Panc1 (cell line): Measurements from ENCODE around the gene MAST3. TPM values are rescaled to one million over a fixed set of nuclear protein-coding genes. Genes with fewer than 3 reads are reported as not detected.
A peak's percentile ranks its signal among the peaks of the same experiment; 100 is the strongest.

Experiments used
- ATAC-seq: fragments of 200-7000 bp; cut with Tn5 transposase; 2 replicates; pipeline ENCODE4 v1.9.1; 2020; ENCODE audit warnings: mild to moderate bottlenecking, moderate library complexity
- Bru-seq: library from RNA; stranded (reverse); fragments of 400-500 nt; gene quantifications from one replicate; lab custom pipeline; 2021; lab: Mats Ljungman, UMichigan
- BruChase-seq, 2 experiments: library from RNA; stranded (reverse); fragments of 400-500 nt; gene quantifications; one replicate each; lab custom pipeline; 2021; lab: Mats Ljungman, UMichigan
- BruUV-seq: library from RNA; stranded (reverse); fragments of 400-500 nt; replicated peaks from 2 replicates; lab custom pipeline; 2021; lab: Mats Ljungman, UMichigan
- CTCF ChIA-PET: fragments of 300-600 bp; sonication (Branson Sonifier 250); formaldehyde crosslinking; loops from one replicate; lab custom pipeline; 2022; ENCODE audit warnings: antibody characterized with exemption; lab: Charles Lee
- POLR2A ChIA-PET: fragments of 300-600 bp; sonication (Branson Sonifier 250); formaldehyde crosslinking; loops from one replicate; lab custom pipeline; 2022; ENCODE audit warnings: antibody characterized with exemption; lab: Charles Lee
- DNase-seq: peaks from one replicate; pipeline ENCODE4 v3.0.0-alpha.2; 2010; ENCODE audit warnings: low read depth, low spot score
- H3K27ac ChIP-seq: 2 replicates; pipeline ENCODE4 v1.5.1; 2011; ENCODE audit warnings: mild to moderate bottlenecking, low read length, inconsistent platforms
- H3K27me3 ChIP-seq: fragments of 200-500 bp; sonication (Bioruptor generic); 2 replicates; pipeline ENCODE4 v1.6.0; 2014; ENCODE audit warnings: low read length, inconsistent platforms; ENCODE audit not compliant: control insufficient read depth, insufficient read depth
- H3K36me3 ChIP-seq: fragments of 200-500 bp; sonication (Bioruptor generic); 2 replicates; pipeline ENCODE4 v1.5.1; 2014; ENCODE audit warnings: inconsistent platforms, mild to moderate bottlenecking, low read length, moderate library complexity; ENCODE audit not compliant: control insufficient read depth, insufficient read depth
- H3K4me1 ChIP-seq: 2 replicates; pipeline ENCODE4 v1.5.1; 2011; ENCODE audit warnings: inconsistent platforms, mild to moderate bottlenecking, low read length, moderate library complexity; ENCODE audit not compliant: control insufficient read depth, insufficient read depth
- H3K4me3 ChIP-seq, 2 experiments: 2 replicates each; pipeline ENCODE4 v1.5.1; 2011 to 2012; ENCODE audit warnings: low read depth in 2 of 2, low read length in 2 of 2, mild to moderate bottlenecking in 2 of 2, inconsistent platforms in 1 of 2, moderate library complexity in 1 of 2
- H3K9me3 ChIP-seq: fragments of 200-500 bp; sonication (Bioruptor generic); 2 replicates; pipeline ENCODE4 v1.5.1; 2014; ENCODE audit warnings: low read depth, mild to moderate bottlenecking, inconsistent platforms, low read length, moderate library complexity; ENCODE audit not compliant: control insufficient read depth, insufficient read depth
- POLR2AphosphoS5 ChIP-seq: IDR thresholded peaks from 2 replicates; pipeline ENCODE4 v1.6.1; 2012; ENCODE audit warnings: mild to moderate bottlenecking, low read depth, low read length, moderate library complexity
- SIN3A ChIP-seq: IDR thresholded peaks from 2 replicates; pipeline ENCODE4 v1.6.1; 2012; ENCODE audit warnings: low read depth, mild to moderate bottlenecking, low read length, moderate library complexity, borderline replicate concordance; ENCODE audit not compliant: insufficient read depth
- TCF7L2 ChIP-seq: IDR thresholded peaks from 2 replicates; pipeline ENCODE4 v1.6.1; 2011; ENCODE audit warnings: mild to moderate bottlenecking, low read depth, low read length, inconsistent platforms
- in situ Hi-C: cut with HindIII; loops from 2 replicates; pipeline ENCODE4 v1.10.0; 2016; ENCODE audit warnings: low sequenced_read_pairs, low pct_unique_long_range_greater_than_20kb
- intact Hi-C: fragments of 100-400 bp; cut with micrococcal nuclease; formaldehyde crosslinking; loops from one replicate; pipeline ENCODE4 v1.10.0; 2022; ENCODE audit not compliant: unreplicated experiment
- long read RNA-seq: library from polyadenylated mRNA; unstranded; transcript quantifications from one replicate; pipeline ENCODE4 v2.0.0, GENCODE V29; 2021; ENCODE audit not compliant: unreplicated experiment
- polyA plus RNA-seq: library from polyadenylated mRNA; unstranded; fragments of >200 nt; gene quantifications from one replicate; pipeline ENCODE4 v1.2.1, GENCODE V29; 2012; ENCODE audit warnings: missing spikeins; ENCODE audit not compliant: insufficient read length
- total RNA-seq: library from RNA; stranded (reverse); gene quantifications from one replicate; pipeline ENCODE4 v1.2.1, GENCODE V29; 2021; ENCODE audit not compliant: unreplicated experiment
- TF ChIP-seq, protein P1 (sequence below): fragments of 450-650 bp; IDR thresholded peaks from 2 replicates; pipeline ENCODE4 v1.5.1; 2017; ENCODE audit warnings: mild to moderate bottlenecking
- TF ChIP-seq, protein P2 (sequence below), 2 experiments: IDR thresholded peaks; 2 replicates each; pipeline ENCODE4 v1.6.1; 2011 to 2012; ENCODE audit warnings: low read depth in 2 of 2, control low read depth in 1 of 2, low read length in 1 of 2, mild to moderate bottlenecking in 1 of 2, moderate library complexity in 1 of 2; ENCODE audit not compliant: insufficient read depth in 1 of 2

Gene MAST3
- total RNA-seq (13.1 TPM), Bru-seq, nascent RNA (percentile 48 among the genes with signal in this experiment), BruChase-seq, experiment 1, labeled RNA remaining after a 2-hour chase (percentile 53 among the genes with signal in this experiment), BruChase-seq, experiment 2, labeled RNA remaining after a 6-hour chase (percentile 58 among the genes with signal in this experiment)
- polyA plus RNA-seq = 12.5 TPM
- long read RNA-seq, partial matches to known transcripts = 2 of 11 reads
- long read RNA-seq, other reads (novel, unspliced or antisense) = 9 of 11 reads

GRCh38 chr19:18097217-18097992 lies at the start of gene MAST3:
MAST3 (plus strand) TSS chr19:18097778; CDS start chr19:18097793, 15 bp downstream.
- H3K4me3 ChIP-seq = peak within 1 kb of the TSS; percentile 62 to 75
- intact Hi-C loops (no loop called here), in situ Hi-C loops (no loop called here)
- ChIA-PET CTCF (no interaction called here), POLR2A (no interaction called here)
- no peaks in the 10 kb centered on the region for H3K27me3 ChIP-seq
- ATAC-seq = peak; percentile 99
- H3K4me1 ChIP-seq = peaks cover 9% of the 10 kb centered on the region; the same call in 1 of the 2 replicates
- BruUV-seq = no TSS peak
- H3K9me3 ChIP-seq = no peaks in the 10 kb centered on the region
- H3K27ac ChIP-seq = no peak within 1 kb of the TSS
- DNase-seq = no peak
- H3K36me3 ChIP-seq = no peaks in the 10 kb centered on the region
- TF ChIP-seq TCF7L2 = no peak
- TF ChIP-seq, protein P1, sequence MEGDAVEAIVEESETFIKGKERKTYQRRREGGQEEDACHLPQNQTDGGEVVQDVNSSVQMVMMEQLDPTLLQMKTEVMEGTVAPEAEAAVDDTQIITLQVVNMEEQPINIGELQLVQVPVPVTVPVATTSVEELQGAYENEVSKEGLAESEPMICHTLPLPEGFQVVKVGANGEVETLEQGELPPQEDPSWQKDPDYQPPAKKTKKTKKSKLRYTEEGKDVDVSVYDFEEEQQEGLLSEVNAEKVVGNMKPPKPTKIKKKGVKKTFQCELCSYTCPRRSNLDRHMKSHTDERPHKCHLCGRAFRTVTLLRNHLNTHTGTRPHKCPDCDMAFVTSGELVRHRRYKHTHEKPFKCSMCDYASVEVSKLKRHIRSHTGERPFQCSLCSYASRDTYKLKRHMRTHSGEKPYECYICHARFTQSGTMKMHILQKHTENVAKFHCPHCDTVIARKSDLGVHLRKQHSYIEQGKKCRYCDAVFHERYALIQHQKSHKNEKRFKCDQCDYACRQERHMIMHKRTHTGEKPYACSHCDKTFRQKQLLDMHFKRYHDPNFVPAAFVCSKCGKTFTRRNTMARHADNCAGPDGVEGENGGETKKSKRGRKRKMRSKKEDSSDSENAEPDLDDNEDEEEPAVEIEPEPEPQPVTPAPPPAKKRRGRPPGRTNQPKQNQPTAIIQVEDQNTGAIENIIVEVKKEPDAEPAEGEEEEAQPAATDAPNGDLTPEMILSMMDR = no peak
- no peak for TF ChIP-seq POLR2AphosphoS5
- TF ChIP-seq, protein P2, sequence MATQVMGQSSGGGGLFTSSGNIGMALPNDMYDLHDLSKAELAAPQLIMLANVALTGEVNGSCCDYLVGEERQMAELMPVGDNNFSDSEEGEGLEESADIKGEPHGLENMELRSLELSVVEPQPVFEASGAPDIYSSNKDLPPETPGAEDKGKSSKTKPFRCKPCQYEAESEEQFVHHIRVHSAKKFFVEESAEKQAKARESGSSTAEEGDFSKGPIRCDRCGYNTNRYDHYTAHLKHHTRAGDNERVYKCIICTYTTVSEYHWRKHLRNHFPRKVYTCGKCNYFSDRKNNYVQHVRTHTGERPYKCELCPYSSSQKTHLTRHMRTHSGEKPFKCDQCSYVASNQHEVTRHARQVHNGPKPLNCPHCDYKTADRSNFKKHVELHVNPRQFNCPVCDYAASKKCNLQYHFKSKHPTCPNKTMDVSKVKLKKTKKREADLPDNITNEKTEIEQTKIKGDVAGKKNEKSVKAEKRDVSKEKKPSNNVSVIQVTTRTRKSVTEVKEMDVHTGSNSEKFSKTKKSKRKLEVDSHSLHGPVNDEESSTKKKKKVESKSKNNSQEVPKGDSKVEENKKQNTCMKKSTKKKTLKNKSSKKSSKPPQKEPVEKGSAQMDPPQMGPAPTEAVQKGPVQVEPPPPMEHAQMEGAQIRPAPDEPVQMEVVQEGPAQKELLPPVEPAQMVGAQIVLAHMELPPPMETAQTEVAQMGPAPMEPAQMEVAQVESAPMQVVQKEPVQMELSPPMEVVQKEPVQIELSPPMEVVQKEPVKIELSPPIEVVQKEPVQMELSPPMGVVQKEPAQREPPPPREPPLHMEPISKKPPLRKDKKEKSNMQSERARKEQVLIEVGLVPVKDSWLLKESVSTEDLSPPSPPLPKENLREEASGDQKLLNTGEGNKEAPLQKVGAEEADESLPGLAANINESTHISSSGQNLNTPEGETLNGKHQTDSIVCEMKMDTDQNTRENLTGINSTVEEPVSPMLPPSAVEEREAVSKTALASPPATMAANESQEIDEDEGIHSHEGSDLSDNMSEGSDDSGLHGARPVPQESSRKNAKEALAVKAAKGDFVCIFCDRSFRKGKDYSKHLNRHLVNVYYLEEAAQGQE (IDR thresholded peaks at IDR 0.05; ENCODE audit: insufficient read depth in 1 of 2, low read depth in 2 of 2, low read length in 1 of 2) = no peak

GRCh38 chr19:18049385-18049784 lies 48.2 kb upstream of the MAST3 start:
- Histone ChIP-seq H3K9me3 (no peaks in the 10 kb centered on the region), H3K4me3 (no peak overlapping the region), H3K36me3 (no peaks in the 10 kb centered on the region), H3K4me1 (peaks cover 25% of the 10 kb centered on the region), H3K27ac (no peak overlapping the region; the same call in 1 of the 2 replicates), H3K27me3 (no peaks in the 10 kb centered on the region)
- no peak for TF ChIP-seq SIN3A
- no peak for TF ChIP-seq POLR2AphosphoS5
- TF ChIP-seq, protein P2 (IDR thresholded peaks at IDR 0.05; ENCODE audit: insufficient read depth in 1 of 2, low read depth in 2 of 2, low read length in 1 of 2) = no peak
- no peak for TF ChIP-seq TCF7L2
- TF ChIP-seq, protein P1 = no peak
- POLR2A ChIA-PET = no interaction called here
- in situ Hi-C loops (no loop called here), intact Hi-C loops (no loop called here)
- ATAC-seq (no peak), DNase-seq (no peak)
- no TSS peak for BruUV-seq
- CTCF ChIA-PET = no interaction called here
